Measurements from ENCODE around the gene PIGK. TPM values are rescaled to one million over a fixed set of nuclear protein-coding genes. Genes with fewer than 3 reads are reported as not detected.

Gene PIGK
- total RNA-seq, 1 donor from 2014 or later: 15.3 TPM

DNA sequence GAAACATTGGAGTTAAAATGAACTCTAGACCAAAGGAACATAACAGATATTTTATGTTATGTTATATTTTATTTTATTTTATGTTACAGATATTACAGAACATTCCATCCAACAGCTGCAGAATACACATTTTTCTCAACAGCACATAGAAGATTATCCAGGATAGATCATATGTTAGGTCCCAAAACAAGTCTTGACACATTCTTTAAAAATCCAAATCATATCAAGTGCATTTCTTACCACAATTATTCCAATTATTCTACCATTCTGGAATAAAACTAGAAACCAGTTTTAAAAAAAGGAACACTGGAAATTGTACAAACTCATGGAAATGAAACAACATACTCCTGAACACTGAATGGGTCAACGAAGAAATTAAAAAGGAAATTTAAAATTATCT is 30.9 kb upstream of the PIGK start:
- no peak overlapping the region for H3K4me3 Mint-ChIP-seq (ENCODE audit: unreplicated experiment)
- H3K4me1 Mint-ChIP-seq (ENCODE audit: low read depth, unreplicated experiment): no peaks in the 10 kb centered on the region
- no peak overlapping the region for H3K27ac Mint-ChIP-seq (ENCODE audit: unreplicated experiment)
- peaks cover 5% of the 10 kb centered on the region for H3K9me3 Mint-ChIP-seq (ENCODE audit: unreplicated experiment)
- no peak for DNase-seq
- TF ChIP-seq, protein P1, sequence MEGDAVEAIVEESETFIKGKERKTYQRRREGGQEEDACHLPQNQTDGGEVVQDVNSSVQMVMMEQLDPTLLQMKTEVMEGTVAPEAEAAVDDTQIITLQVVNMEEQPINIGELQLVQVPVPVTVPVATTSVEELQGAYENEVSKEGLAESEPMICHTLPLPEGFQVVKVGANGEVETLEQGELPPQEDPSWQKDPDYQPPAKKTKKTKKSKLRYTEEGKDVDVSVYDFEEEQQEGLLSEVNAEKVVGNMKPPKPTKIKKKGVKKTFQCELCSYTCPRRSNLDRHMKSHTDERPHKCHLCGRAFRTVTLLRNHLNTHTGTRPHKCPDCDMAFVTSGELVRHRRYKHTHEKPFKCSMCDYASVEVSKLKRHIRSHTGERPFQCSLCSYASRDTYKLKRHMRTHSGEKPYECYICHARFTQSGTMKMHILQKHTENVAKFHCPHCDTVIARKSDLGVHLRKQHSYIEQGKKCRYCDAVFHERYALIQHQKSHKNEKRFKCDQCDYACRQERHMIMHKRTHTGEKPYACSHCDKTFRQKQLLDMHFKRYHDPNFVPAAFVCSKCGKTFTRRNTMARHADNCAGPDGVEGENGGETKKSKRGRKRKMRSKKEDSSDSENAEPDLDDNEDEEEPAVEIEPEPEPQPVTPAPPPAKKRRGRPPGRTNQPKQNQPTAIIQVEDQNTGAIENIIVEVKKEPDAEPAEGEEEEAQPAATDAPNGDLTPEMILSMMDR (IDR thresholded peaks at IDR 0.05; ENCODE audit: partially characterized antibody, unreplicated experiment): no peak
- H3K27me3 Mint-ChIP-seq (ENCODE audit: unreplicated experiment): no peaks in the 10 kb centered on the region
- H3K36me3 Mint-ChIP-seq (ENCODE audit: unreplicated experiment): peaks cover 8% of the 10 kb centered on the region

- TF ChIP-seq, protein P1 (IDR thresholded peaks at IDR 0.05; ENCODE audit: partially characterized antibody, unreplicated experiment): no peak
- Mint-ChIP-seq H3K36me3 (ENCODE audit: unreplicated experiment) (no peaks in the 10 kb centered on the region), H3K27ac (ENCODE audit: unreplicated experiment) (no peak overlapping the region), H3K27me3 (ENCODE audit: unreplicated experiment) (no peaks in the 10 kb centered on the region), H3K4me3 (ENCODE audit: unreplicated experiment) (no peak overlapping the region), H3K9me3 (ENCODE audit: unreplicated experiment) (peaks cover 2% of the 10 kb centered on the region), H3K4me1 (ENCODE audit: low read depth, unreplicated experiment) (no peaks in the 10 kb centered on the region)
- no peak for DNase-seq
These were observed 26.6 kb upstream of the PIGK start for GRCh38 chr1:77245830-77246229.

DNA sequence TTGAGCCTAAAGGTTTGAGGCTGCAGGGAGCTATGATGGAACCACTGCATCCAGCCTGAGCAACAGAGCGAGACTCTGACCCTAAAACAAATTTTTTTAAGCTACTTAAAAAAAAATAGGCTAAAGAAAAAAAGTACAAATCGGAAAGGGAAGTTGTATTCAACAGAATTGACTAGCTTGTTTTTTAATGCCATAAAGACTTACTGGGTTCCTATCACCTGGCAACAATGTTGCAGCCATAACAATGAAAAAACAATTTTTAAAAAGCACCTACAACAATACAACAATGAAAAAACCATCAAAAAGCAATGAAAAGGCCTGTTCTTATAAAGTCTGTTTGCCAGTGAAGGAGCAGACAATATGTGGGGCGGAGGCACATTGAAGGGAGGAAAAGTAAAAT is 20.1 kb upstream of the PIGK start:
- DNase-seq: no peak
- Mint-ChIP-seq H3K27ac (ENCODE audit: unreplicated experiment) (no peak overlapping the region), H3K9me3 (ENCODE audit: unreplicated experiment) (no peaks in the 10 kb centered on the region), H3K4me3 (ENCODE audit: unreplicated experiment) (no peak overlapping the region), H3K36me3 (ENCODE audit: unreplicated experiment) (no peaks in the 10 kb centered on the region), H3K27me3 (ENCODE audit: unreplicated experiment) (no peaks in the 10 kb centered on the region), H3K4me1 (ENCODE audit: low read depth, unreplicated experiment) (no peaks in the 10 kb centered on the region)
- TF ChIP-seq, protein P1 (IDR thresholded peaks at IDR 0.05; ENCODE audit: partially characterized antibody, unreplicated experiment): no peak

GRCh38 chr1:77238462-77238861 is 19.2 kb upstream of the PIGK start:
- DNase-seq: no peak
- TF ChIP-seq, protein P1 (IDR thresholded peaks at IDR 0.05; ENCODE audit: partially characterized antibody, unreplicated experiment): no peak
- no peaks in the 10 kb centered on the region for H3K9me3 Mint-ChIP-seq (ENCODE audit: unreplicated experiment)

DNA sequence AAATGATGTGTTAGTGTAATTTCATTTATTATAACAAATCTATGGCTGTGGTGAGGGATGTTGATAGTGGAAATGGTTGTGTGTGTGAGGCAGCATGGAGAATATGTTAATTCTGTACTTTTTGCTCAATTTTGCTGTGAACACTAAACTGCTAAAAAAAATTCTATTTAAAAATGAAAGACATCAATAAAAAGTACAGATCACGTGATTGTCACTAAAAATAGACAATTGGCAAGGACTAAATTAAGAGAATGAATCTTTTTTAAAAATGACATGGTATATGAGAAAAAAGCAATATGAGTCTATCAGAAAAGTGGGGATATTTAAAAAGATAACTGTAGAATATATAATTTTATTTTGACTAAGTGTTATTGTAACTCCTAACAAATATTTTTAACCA is 15.7 kb upstream of the PIGK start:
- Mint-ChIP-seq H3K4me1 (ENCODE audit: low read depth, unreplicated experiment) (no peaks in the 10 kb centered on the region), H3K27me3 (ENCODE audit: unreplicated experiment) (peaks cover 2% of the 10 kb centered on the region), H3K4me3 (ENCODE audit: unreplicated experiment) (no peak overlapping the region), H3K27ac (ENCODE audit: unreplicated experiment) (no peak overlapping the region), H3K36me3 (ENCODE audit: unreplicated experiment) (no peaks in the 10 kb centered on the region), H3K9me3 (ENCODE audit: unreplicated experiment) (no peaks in the 10 kb centered on the region)
- TF ChIP-seq, protein P1 (IDR thresholded peaks at IDR 0.05; ENCODE audit: partially characterized antibody, unreplicated experiment): no peak
- no peak for DNase-seq

More at GRCh38 chr1:77238462-77238861, 19.2 kb upstream of the PIGK start:
- Mint-ChIP-seq H3K27me3 (ENCODE audit: unreplicated experiment) (no peaks in the 10 kb centered on the region), H3K36me3 (ENCODE audit: unreplicated experiment) (no peaks in the 10 kb centered on the region), H3K4me3 (ENCODE audit: unreplicated experiment) (no peak overlapping the region), H3K27ac (ENCODE audit: unreplicated experiment) (no peak overlapping the region), H3K4me1 (ENCODE audit: low read depth, unreplicated experiment) (no peaks in the 10 kb centered on the region)
